ENCODE data around the gene PIEZO1. TPM values are rescaled to one million over a fixed set of nuclear protein-coding genes. Genes with fewer than 3 reads are reported as not detected.

The PIEZO1 gene
- total RNA-seq, 2 experiments from 2014 or later: 206 to 220 TPM

GRCh38 chr16:88739977-88740726 is 44.9 kb downstream of the PIEZO1 start:
- no peaks in the 10 kb centered on the region for H3K27me3 Mint-ChIP-seq
- H3K4me3 Mint-ChIP-seq: no peak overlapping the region
- POLR2A ChIA-PET: no interaction called here
- no peak for DNase-seq
- no peaks in the 10 kb centered on the region for H3K9me3 Mint-ChIP-seq
- no peak for ATAC-seq (ENCODE audit: low read depth)
- peaks cover 1% of the 10 kb centered on the region for H3K36me3 Mint-ChIP-seq
- H3K27ac Mint-ChIP-seq: no peak overlapping the region
- H3K4me1 Mint-ChIP-seq: peaks cover 4% of the 10 kb centered on the region

- Mint-ChIP-seq H3K27me3 (no peaks in the 10 kb centered on the region), H3K27ac (no peak overlapping the region)
Observed at GRCh38 chr16:88739139-88739976, 45.7 kb downstream of the PIEZO1 start.

GRCh38 chr16:88738151-88739084 is 46.6 kb downstream of the PIEZO1 start:
- POLR2A ChIA-PET: interaction anchor here (1.1 to 2.3 kb wide), 5 partner anchors 32 to 73 kb away, joined by 3 to 10 read pairs (median 5); partner anchors contain the start of genes APRT and PIEZO1
- no peaks in the 10 kb centered on the region for H3K9me3 Mint-ChIP-seq
- H3K4me3 Mint-ChIP-seq: no peak overlapping the region
- no peak overlapping the region for H3K27ac Mint-ChIP-seq
- DNase-seq: no peak
- no peaks in the 10 kb centered on the region for H3K27me3 Mint-ChIP-seq
- H3K4me1 Mint-ChIP-seq: no peaks in the 10 kb centered on the region
- ATAC-seq (ENCODE audit: low read depth): no peak
- peaks cover 1% of the 10 kb centered on the region for H3K36me3 Mint-ChIP-seq

More at GRCh38 chr16:88739139-88739976, 45.7 kb downstream of the PIEZO1 start:
- Mint-ChIP-seq H3K9me3 (no peaks in the 10 kb centered on the region), H3K4me1 (peaks cover 4% of the 10 kb centered on the region), H3K36me3 (peaks cover 1% of the 10 kb centered on the region), H3K4me3 (no peak overlapping the region)
- POLR2A ChIA-PET: no interaction called here
- no peak for DNase-seq
- no peak for ATAC-seq (ENCODE audit: low read depth)

- H3K27ac Mint-ChIP-seq: no peak overlapping the region
- POLR2A ChIA-PET: interaction anchor here (0.5 to 2.3 kb wide), 10 partner anchors 32 to 958 kb away, joined by 3 to 10 read pairs (median 4); partner anchors contain the start of genes APRT, CDT1 and PIEZO1
- peaks cover 1% of the 10 kb centered on the region for H3K36me3 Mint-ChIP-seq
- no peaks in the 10 kb centered on the region for H3K27me3 Mint-ChIP-seq
- no peaks in the 10 kb centered on the region for H3K9me3 Mint-ChIP-seq
- H3K4me1 Mint-ChIP-seq: no peaks in the 10 kb centered on the region
- ATAC-seq (ENCODE audit: low read depth) (peak; percentile 90), DNase-seq (peak; percentile 84)
- H3K4me3 Mint-ChIP-seq: no peak overlapping the region
Observed at GRCh38 chr16:88737298-88738150, 47.5 kb downstream of the PIEZO1 start.

GRCh38 chr16:88736496-88736895 is 48.5 kb downstream of the PIEZO1 start:
- Mint-ChIP-seq H3K4me3 (no peak overlapping the region), H3K36me3 (peaks cover 1% of the 10 kb centered on the region), H3K4me1 (no peaks in the 10 kb centered on the region), H3K27me3 (no peaks in the 10 kb centered on the region), H3K9me3 (no peaks in the 10 kb centered on the region), H3K27ac (no peak overlapping the region)
- DNase-seq (no peak), ATAC-seq (ENCODE audit: low read depth) (no peak)
- POLR2A ChIA-PET: interaction anchor here (1.7 to 2.3 kb wide), 2 partner anchors 48 to 75 kb away, joined by 7 to 10 read pairs; partner anchors contain the start of genes APRT and PIEZO1

GRCh38 chr16:88736088-88736487 is 48.9 kb downstream of the PIEZO1 start:
- Mint-ChIP-seq H3K4me1 (no peaks in the 10 kb centered on the region), H3K36me3 (peaks cover 3% of the 10 kb centered on the region), H3K27me3 (no peaks in the 10 kb centered on the region), H3K9me3 (no peaks in the 10 kb centered on the region), H3K27ac (no peak overlapping the region), H3K4me3 (no peak overlapping the region)
- no peak for DNase-seq
- no peak for ATAC-seq (ENCODE audit: low read depth)
- POLR2A ChIA-PET: interaction anchor here (0.5 to 2.3 kb wide), 3 partner anchors 47 to 75 kb away, joined by 3 to 7 read pairs (median 4); partner anchors contain the start of gene APRT

- no peaks in the 10 kb centered on the region for H3K9me3 Mint-ChIP-seq
- ATAC-seq (ENCODE audit: low read depth): no peak
- no peak overlapping the region for H3K4me3 Mint-ChIP-seq
- no peaks in the 10 kb centered on the region for H3K4me1 Mint-ChIP-seq
- no peaks in the 10 kb centered on the region for H3K27me3 Mint-ChIP-seq
- no peak overlapping the region for H3K27ac Mint-ChIP-seq
- peaks cover 4% of the 10 kb centered on the region for H3K36me3 Mint-ChIP-seq
- POLR2A ChIA-PET: interaction anchor here (0.5 to 1.1 kb wide), 3 partner anchors 46 to 50 kb away, joined by 3 to 4 read pairs (median 3); no protein-coding TSS in a partner anchor
- no peak for DNase-seq
Observed at GRCh38 chr16:88735616-88736015, 49.4 kb downstream of the PIEZO1 start.

- Mint-ChIP-seq H3K27ac (no peak overlapping the region), H3K4me3 (no peak overlapping the region), H3K36me3 (peaks cover 5% of the 10 kb centered on the region), H3K27me3 (no peaks in the 10 kb centered on the region), H3K4me1 (no peaks in the 10 kb centered on the region), H3K9me3 (no peaks in the 10 kb centered on the region)
- DNase-seq (no peak), ATAC-seq (ENCODE audit: low read depth) (no peak)
- POLR2A ChIA-PET: interaction anchor here (1.1 kb wide), 1 partner anchor 46 kb away, joined by 3 read pairs; no protein-coding TSS in a partner anchor
Observed at GRCh38 chr16:88735121-88735520, 49.9 kb downstream of the PIEZO1 start.

- DNase-seq: no peak
- Mint-ChIP-seq H3K4me3 (no peak overlapping the region), H3K27ac (no peak overlapping the region), H3K4me1 (peaks cover 1% of the 10 kb centered on the region), H3K36me3 (peaks cover 4% of the 10 kb centered on the region), H3K9me3 (no peaks in the 10 kb centered on the region), H3K27me3 (no peaks in the 10 kb centered on the region)
- ATAC-seq (ENCODE audit: low read depth): no peak
- POLR2A ChIA-PET: no interaction called here
Observed at GRCh38 chr16:88734361-88734728, 50.7 kb downstream of the PIEZO1 start.

- no peak overlapping the region for H3K4me3 Mint-ChIP-seq
- ATAC-seq (ENCODE audit: low read depth) (no peak), DNase-seq (no peak)
- POLR2A ChIA-PET: no interaction called here
- peaks cover 1% of the 10 kb centered on the region for H3K4me1 Mint-ChIP-seq
- no peak overlapping the region for H3K27ac Mint-ChIP-seq
- no peaks in the 10 kb centered on the region for H3K9me3 Mint-ChIP-seq
- H3K36me3 Mint-ChIP-seq: peaks cover 4% of the 10 kb centered on the region
- H3K27me3 Mint-ChIP-seq: no peaks in the 10 kb centered on the region
Observed at GRCh38 chr16:88733630-88734360, 51.2 kb downstream of the PIEZO1 start.

GRCh38 chr16:88732961-88733294 is 52.1 kb downstream of the PIEZO1 start:
- DNase-seq (no peak), ATAC-seq (ENCODE audit: low read depth) (no peak)
- Mint-ChIP-seq H3K4me1 (peaks cover 1% of the 10 kb centered on the region), H3K4me3 (no peak overlapping the region), H3K36me3 (peaks cover 4% of the 10 kb centered on the region), H3K27ac (no peak overlapping the region), H3K27me3 (no peaks in the 10 kb centered on the region), H3K9me3 (no peaks in the 10 kb centered on the region)
- POLR2A ChIA-PET: no interaction called here

Data from activated naive CD8-positive, alpha-beta T cell treated with anti-CD3 and anti-CD28 coated beads, Interleukin-2, amount 10 ng/mL, durations not matched to agents 7 days and 5 days (primary cell).